KMS-11 (cell line): ENCODE data around the gene DENND6A.

Source experiments
- H2AFZ ChIP-seq: fragments of 200-600 bp; sonication (generic); 2 replicates; pipeline ENCODE4 v1.6.1; 2016; ENCODE audit warnings: antibody characterized with exemption, mixed run types, low read depth
- H3K27ac ChIP-seq: fragments of 200-600 bp; sonication (generic); 2 replicates; pipeline ENCODE4 v1.6.1; 2016; ENCODE audit warnings: mild to moderate bottlenecking, mixed run types
- H3K27me3 ChIP-seq: fragments of 200-600 bp; sonication (generic); 2 replicates; pipeline ENCODE4 v1.6.1; 2017; ENCODE audit warnings: mild to moderate bottlenecking, low read depth, mixed run types, moderate library complexity; ENCODE audit not compliant: insufficient read depth
- H3K36me3 ChIP-seq: fragments of 200-600 bp; sonication (generic); 2 replicates; pipeline ENCODE4 v1.6.1; 2017; ENCODE audit warnings: mild to moderate bottlenecking, mixed run types; ENCODE audit not compliant: insufficient read depth
- H3K4me1 ChIP-seq: fragments of 200-600 bp; sonication (generic); 2 replicates; pipeline ENCODE4 v1.6.1; 2016; ENCODE audit warnings: mild to moderate bottlenecking, low read depth, mixed run types; ENCODE audit not compliant: poor library complexity, severe bottlenecking
- H3K4me2 ChIP-seq: fragments of 200-600 bp; sonication (generic); 2 replicates; pipeline ENCODE4 v1.7.0; 2016; ENCODE audit warnings: mild to moderate bottlenecking, mixed run types
- H3K4me3 ChIP-seq: fragments of 200-600 bp; sonication (generic); IDR thresholded peaks from 2 replicates; pipeline ENCODE4 v1.6.1; 2017; ENCODE audit warnings: low read depth, low read length, mixed read lengths; ENCODE audit not compliant: insufficient read depth
- H3K79me2 ChIP-seq: fragments of 200-600 bp; sonication (generic); 2 replicates; pipeline ENCODE4 v1.6.1; 2016; ENCODE audit warnings: low read depth, mixed run types; ENCODE audit not compliant: insufficient read depth
- H3K9ac ChIP-seq: fragments of 200-600 bp; sonication (generic); 2 replicates; pipeline ENCODE4 v1.6.1; 2016; ENCODE audit warnings: mild to moderate bottlenecking, mixed run types
- H4K20me1 ChIP-seq: fragments of 200-600 bp; sonication (generic); 2 replicates; pipeline ENCODE4 v1.6.1; 2016; ENCODE audit warnings: mild to moderate bottlenecking, mixed run types; ENCODE audit not compliant: insufficient read depth
- CTCF ChIP-seq: fragments of 200-600 bp; sonication (generic); conservative IDR thresholded peaks from 2 replicates; pipeline ENCODE4 v1.6.1; 2017; ENCODE audit warnings: low read depth, mild to moderate bottlenecking, antibody characterized with exemption, low read length, moderate library complexity, mixed read lengths

DENND6A gene

DNA sequence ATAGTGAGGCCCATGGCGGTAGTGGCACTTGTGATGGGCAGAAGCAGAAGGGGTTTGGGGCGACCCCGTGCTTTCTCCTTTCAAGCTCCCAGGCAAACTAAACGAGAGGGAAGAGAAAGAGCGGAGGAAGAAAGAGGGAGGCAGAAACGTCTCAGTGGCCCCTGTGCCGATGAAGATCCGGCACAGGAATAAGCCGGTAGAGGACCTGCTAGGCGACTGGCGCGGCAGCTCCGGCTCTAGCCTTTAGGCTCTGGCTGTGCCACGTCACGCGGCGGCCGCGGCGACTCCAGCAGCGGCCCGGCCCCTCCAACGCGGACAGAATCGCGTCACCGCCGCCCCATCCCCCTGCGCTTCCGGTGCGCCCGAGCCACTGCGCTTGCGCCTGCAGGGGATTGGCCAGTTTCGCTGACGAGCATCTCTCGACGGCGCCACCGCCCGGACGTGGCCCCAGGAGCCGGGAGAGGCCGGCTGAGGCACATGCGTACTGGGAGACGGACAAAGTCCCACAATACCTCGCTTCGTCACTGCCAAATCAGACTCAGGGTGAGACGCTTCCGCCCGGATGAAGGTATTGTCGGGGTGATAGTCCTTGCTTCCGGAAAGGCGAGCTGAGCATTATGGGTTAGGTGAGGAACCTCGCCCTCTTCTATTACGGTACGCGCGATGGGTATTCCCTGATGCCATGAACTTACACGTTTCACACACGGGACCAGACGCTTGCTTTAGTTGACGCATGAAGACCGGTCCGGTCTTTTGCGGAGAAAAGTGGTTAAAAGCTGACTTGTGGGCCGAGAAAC is 95.6 kb downstream of the DENND6A start, which contains the start of gene ARF4:
ARF4 (minus strand) TSS at position 218 of the 797 bp plus-strand sequence; CDS start at position 14, 204 bp downstream.
- Histone ChIP-seq H4K20me1 (no peaks in the 10 kb centered on the region), H2AFZ (peak within 1 kb of the TSS; percentile 82), H3K36me3 (no peaks in the 10 kb centered on the region; the same call in 1 of the 2 replicates), H3K4me2 (peak within 1 kb of the TSS; percentile 67), H3K4me3 (peak within 1 kb of the TSS; percentile 44), H3K27ac (peak within 1 kb of the TSS; percentile 92), H3K79me2 (peaks cover 46% of the 10 kb centered on the region), H3K4me1 (peaks cover 16% of the 10 kb centered on the region), H3K9ac (peak within 1 kb of the TSS; percentile 92), H3K27me3 (no peaks in the 10 kb centered on the region)
- TF ChIP-seq CTCF = no peak

DNA sequence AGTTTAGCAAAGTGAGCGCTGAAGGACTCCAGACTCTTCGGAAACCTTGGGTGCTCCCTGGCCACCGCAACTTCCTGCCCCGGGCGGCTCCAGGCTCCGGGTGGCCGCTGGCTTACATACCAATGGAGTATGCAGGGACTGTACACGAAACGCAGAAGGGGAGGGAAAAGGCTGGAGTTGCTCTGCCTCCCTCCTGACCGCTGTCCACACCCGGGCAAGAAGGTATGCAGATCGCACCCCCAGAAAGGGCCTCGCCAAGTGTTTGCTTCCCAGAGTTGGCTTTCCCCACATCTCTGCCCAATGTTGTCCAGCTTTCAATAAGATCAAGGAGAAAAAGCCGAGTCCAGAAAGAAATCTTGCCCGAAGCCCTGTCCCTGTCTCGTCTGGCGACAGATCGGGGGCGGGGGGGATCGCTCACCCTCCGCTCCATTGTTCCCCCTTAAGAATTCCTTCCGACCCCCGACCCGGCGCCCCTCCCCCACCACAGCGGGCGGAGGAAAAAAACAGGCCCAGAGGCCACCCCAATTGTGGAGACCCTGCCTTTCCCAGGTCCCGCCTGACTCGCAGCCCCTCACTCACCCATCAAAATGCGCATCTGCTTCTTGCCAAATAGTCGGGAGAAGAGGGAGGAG is 96.3 kb downstream of the DENND6A start:
- Histone ChIP-seq H2AFZ (peak overlapping the region; percentile 52; the same call in 1 of the 2 replicates), H3K27ac (peak overlapping the region; percentile 87), H3K4me3 (peak overlapping the region; percentile 44), H3K4me2 (peak overlapping the region; percentile 67), H3K79me2 (peaks cover 53% of the 10 kb centered on the region), H3K9ac (peak overlapping the region; percentile 84), H3K4me1 (peaks cover 16% of the 10 kb centered on the region), H4K20me1 (no peaks in the 10 kb centered on the region), H3K27me3 (no peaks in the 10 kb centered on the region), H3K36me3 (no peaks in the 10 kb centered on the region; the same call in 1 of the 2 replicates)
- TF ChIP-seq CTCF = no peak

DNA sequence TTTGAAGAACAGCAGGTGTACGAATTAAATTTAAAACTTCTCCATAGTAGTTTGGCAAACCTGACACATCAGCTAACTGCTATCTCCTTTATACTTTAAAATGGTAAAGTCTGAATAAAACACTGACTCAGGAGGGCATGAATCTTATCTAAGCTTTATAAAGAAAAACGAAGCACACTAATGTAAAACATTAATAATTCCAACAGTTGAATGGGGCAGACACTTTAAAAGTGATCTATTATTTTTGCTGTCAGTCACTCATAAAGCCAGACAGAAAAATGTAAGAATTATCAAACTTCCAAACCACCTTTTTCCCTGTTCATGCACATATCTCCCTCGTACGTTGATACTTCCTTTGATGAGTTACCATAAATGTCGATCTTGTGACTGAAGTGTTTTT is 98.3 kb downstream of the DENND6A start:
- Histone ChIP-seq H3K9ac (no peak overlapping the region), H4K20me1 (no peaks in the 10 kb centered on the region), H3K79me2 (peaks cover 71% of the 10 kb centered on the region), H3K4me3 (no peak overlapping the region), H3K27me3 (no peaks in the 10 kb centered on the region), H2AFZ (no peak overlapping the region), H3K4me2 (peak overlapping the region; percentile 67), H3K36me3 (no peaks in the 10 kb centered on the region; the same call in 1 of the 2 replicates), H3K4me1 (peaks cover 16% of the 10 kb centered on the region), H3K27ac (no peak overlapping the region)
- TF ChIP-seq CTCF = no peak

GRCh38 chr3:57594144-57594543 is 98.7 kb downstream of the DENND6A start:
- H3K27me3 ChIP-seq = no peaks in the 10 kb centered on the region
- H3K4me1 ChIP-seq = peaks cover 16% of the 10 kb centered on the region
- no peak overlapping the region for H3K27ac ChIP-seq
- H3K9ac ChIP-seq = no peak overlapping the region
- no peak overlapping the region for H3K4me3 ChIP-seq
- peak overlapping the region; percentile 67; the same call in 1 of the 2 replicates for H3K4me2 ChIP-seq
- no peaks in the 10 kb centered on the region; the same call in 1 of the 2 replicates for H3K36me3 ChIP-seq
- TF ChIP-seq CTCF = no peak
- H4K20me1 ChIP-seq = no peaks in the 10 kb centered on the region
- peaks cover 76% of the 10 kb centered on the region for H3K79me2 ChIP-seq
- H2AFZ ChIP-seq = no peak overlapping the region
